ENCODE data around the gene EGR4. TPM values are rescaled to one million over a fixed set of nuclear protein-coding genes. Genes with fewer than 3 reads are reported as not detected.
A peak's percentile ranks its signal among the peaks of the same experiment; 100 is the strongest.

The EGR4 gene
- total RNA-seq, 1 donor from 2014 or later, result not detected

GRCh38 chr2:73294239-73294638, 891 bp upstream of the EGR4 start:
- no peaks in the 10 kb centered on the region for H3K9me3 ChIP-seq
- TF ChIP-seq CTCF (IDR thresholded peaks at IDR 0.05), result no peak
- DNase-seq, result no peak
- peaks cover 23% of the 10 kb centered on the region for H3K4me1 ChIP-seq
- no peaks in the 10 kb centered on the region for H3K36me3 ChIP-seq
- no peak overlapping the region for H3K27ac ChIP-seq
- intact Hi-C loops (cut with DNase I), result no loop called here
- H3K27me3 ChIP-seq (ENCODE audit: low read depth), result peaks cover 90% of the 10 kb centered on the region
- no peak overlapping the region for H3K4me3 ChIP-seq
- no peak for ATAC-seq

GRCh38 chr2:73292906-73293533, 328 bp downstream of the EGR4 start:
- Histone ChIP-seq H3K27ac (no peak overlapping the region), H3K4me1 (peaks cover 23% of the 10 kb centered on the region), H3K4me3 (peak overlapping the region; percentile 47), H3K27me3 (ENCODE audit: low read depth) (peaks cover 96% of the 10 kb centered on the region), H3K36me3 (no peaks in the 10 kb centered on the region), H3K9me3 (no peaks in the 10 kb centered on the region)
- no peak for DNase-seq
- TF ChIP-seq CTCF (IDR thresholded peaks at IDR 0.05), result no peak
- intact Hi-C loops (cut with DNase I), result no loop called here
- no peak for ATAC-seq

GRCh38 chr2:73292316-73292905, 937 bp downstream of the EGR4 start:
- H3K27me3 ChIP-seq (ENCODE audit: low read depth), result peaks cover 97% of the 10 kb centered on the region
- DNase-seq, result no peak
- H3K4me3 ChIP-seq, result no peak overlapping the region
- ATAC-seq, result no peak
- no peaks in the 10 kb centered on the region for H3K9me3 ChIP-seq
- intact Hi-C loops (cut with DNase I), result no loop called here
- H3K27ac ChIP-seq, result no peak overlapping the region
- H3K36me3 ChIP-seq, result no peaks in the 10 kb centered on the region
- peaks cover 23% of the 10 kb centered on the region for H3K4me1 ChIP-seq
- TF ChIP-seq CTCF (IDR thresholded peaks at IDR 0.05), result no peak

DNA sequence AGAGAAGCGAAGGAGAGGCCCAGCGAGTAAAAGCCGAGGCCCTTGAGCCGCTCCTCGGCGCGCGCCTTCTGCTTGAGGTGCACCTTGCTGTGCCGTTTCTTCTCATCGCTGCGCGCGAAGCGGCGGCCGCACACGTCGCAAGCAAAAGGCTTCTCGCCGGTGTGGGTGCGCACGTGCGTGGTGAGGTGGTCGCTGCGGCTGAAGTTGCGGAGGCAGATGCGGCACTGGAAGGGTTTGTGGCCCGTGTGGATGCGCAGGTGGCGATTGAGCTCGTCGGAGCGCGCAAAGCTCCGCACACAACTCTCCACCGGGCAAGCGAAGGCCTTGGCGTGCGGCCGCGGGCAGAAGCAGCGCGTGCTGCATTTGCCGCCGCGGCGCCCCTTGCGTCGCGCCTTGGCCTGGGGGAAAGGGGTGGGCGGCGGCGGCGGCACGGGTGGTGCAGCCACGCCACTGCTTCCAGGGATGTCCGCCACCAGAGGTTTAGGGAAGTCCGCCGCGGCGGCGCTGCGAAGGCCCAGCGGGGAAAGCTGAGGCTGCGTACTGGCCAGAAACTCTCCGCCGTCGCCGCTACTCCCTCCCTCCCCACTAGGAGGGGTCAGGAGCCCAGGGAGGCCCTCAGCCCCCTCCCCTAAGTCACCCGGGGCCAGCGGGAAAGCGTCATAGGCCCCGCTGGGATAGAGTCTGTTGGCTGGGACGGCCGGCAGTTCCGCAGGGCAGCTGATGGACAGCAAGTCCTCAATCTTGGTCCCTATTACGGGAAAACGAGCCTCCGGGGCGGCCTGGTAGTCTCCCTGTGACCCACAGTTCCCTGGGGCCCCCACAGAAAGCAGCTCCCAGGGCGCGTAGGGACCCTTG, 1.7 kb downstream of the EGR4 start:
- peak; percentile 47 for DNase-seq
- no peak for ATAC-seq
- peaks cover 94% of the 10 kb centered on the region for H3K27me3 ChIP-seq (ENCODE audit: low read depth)
- peaks cover 23% of the 10 kb centered on the region for H3K4me1 ChIP-seq
- H3K9me3 ChIP-seq, result no peaks in the 10 kb centered on the region
- H3K4me3 ChIP-seq, result peak overlapping the region; percentile 25
- TF ChIP-seq CTCF (IDR thresholded peaks at IDR 0.05), result no peak
- no peaks in the 10 kb centered on the region for H3K36me3 ChIP-seq
- H3K27ac ChIP-seq, result no peak overlapping the region
- intact Hi-C loops (cut with DNase I), result no loop called here

- Histone ChIP-seq H3K36me3 (no peaks in the 10 kb centered on the region), H3K4me1 (peaks cover 23% of the 10 kb centered on the region), H3K9me3 (no peaks in the 10 kb centered on the region), H3K27me3 (ENCODE audit: low read depth) (peaks cover 92% of the 10 kb centered on the region), H3K4me3 (peak overlapping the region; percentile 25), H3K27ac (no peak overlapping the region)
- no peak for TF ChIP-seq CTCF (IDR thresholded peaks at IDR 0.05)
- ATAC-seq (peak; percentile 75 to 76), DNase-seq (peak; percentile 65)
- intact Hi-C loops (cut with DNase I), result no loop called here
Observed at GRCh38 chr2:73291093-73291460, 2.3 kb downstream of the EGR4 start.
